NB4 (cell line): ENCODE data around the gene OR2V1.

ENCODE experiments used
- POLR2A ChIP-seq: IDR thresholded peaks from 2 replicates; pipeline ENCODE4 v1.6.1; 2011; ENCODE audit warnings: mild to moderate bottlenecking; ENCODE audit not compliant: insufficient read length; ENCODE audit errors: extremely low read depth
- TF ChIP-seq, protein P1 (sequence below): IDR thresholded peaks from one replicate; pipeline ENCODE4 v1.5.1; 2012; ENCODE audit warnings: low read depth, low read length
- TF ChIP-seq, protein P2 (sequence below): IDR thresholded peaks from 2 replicates; pipeline ENCODE4 v1.6.1; 2011; ENCODE audit warnings: low read depth, low read length

DNA sequence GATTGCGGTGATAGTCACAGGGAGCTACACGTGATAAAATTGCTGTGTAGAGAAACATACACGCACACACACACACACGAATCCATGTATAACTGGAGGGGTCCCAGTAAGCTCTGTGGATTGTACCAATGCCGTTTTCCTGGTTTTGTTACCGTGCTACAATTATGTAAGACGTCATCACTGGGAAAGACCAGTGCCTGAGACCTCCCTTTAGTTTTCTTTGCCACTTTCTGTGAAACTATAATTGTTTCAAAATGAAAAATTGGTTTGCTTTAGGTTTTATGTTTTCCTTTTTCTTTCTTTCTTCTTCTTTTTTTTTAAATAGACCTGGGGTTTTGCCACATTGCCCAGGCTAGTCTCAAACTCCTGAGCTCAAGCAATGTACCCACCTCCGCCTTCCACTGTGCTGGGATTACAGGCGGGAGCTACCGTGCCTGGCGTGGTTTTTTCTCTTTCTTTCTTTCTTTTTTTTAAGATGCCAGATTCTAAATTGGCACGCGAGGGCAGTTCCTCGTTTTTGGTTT is 37.7 kb upstream of the OR2V1 start:
- TF ChIP-seq, protein P1, sequence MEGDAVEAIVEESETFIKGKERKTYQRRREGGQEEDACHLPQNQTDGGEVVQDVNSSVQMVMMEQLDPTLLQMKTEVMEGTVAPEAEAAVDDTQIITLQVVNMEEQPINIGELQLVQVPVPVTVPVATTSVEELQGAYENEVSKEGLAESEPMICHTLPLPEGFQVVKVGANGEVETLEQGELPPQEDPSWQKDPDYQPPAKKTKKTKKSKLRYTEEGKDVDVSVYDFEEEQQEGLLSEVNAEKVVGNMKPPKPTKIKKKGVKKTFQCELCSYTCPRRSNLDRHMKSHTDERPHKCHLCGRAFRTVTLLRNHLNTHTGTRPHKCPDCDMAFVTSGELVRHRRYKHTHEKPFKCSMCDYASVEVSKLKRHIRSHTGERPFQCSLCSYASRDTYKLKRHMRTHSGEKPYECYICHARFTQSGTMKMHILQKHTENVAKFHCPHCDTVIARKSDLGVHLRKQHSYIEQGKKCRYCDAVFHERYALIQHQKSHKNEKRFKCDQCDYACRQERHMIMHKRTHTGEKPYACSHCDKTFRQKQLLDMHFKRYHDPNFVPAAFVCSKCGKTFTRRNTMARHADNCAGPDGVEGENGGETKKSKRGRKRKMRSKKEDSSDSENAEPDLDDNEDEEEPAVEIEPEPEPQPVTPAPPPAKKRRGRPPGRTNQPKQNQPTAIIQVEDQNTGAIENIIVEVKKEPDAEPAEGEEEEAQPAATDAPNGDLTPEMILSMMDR, result no peak
- TF ChIP-seq POLR2A, result no peak
- TF ChIP-seq, protein P2, sequence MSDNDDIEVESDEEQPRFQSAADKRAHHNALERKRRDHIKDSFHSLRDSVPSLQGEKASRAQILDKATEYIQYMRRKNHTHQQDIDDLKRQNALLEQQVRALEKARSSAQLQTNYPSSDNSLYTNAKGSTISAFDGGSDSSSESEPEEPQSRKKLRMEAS, result no peak
